Endometrial microvascular endothelial cells (primary cell): ENCODE measurements around the gene F11R. TPM values are rescaled to one million over a fixed set of nuclear protein-coding genes. Genes with fewer than 3 reads are reported as not detected.

ENCODE experiments used
- in situ Hi-C: cut with HindIII; loops from 2 replicates; pipeline ENCODE4 v1.10.0; 2017; ENCODE audit warnings: low sequenced_read_pairs, low pct_unique_long_range_greater_than_20kb; ENCODE audit errors: inconsistent ontology term
- total RNA-seq: library from RNA; depleted of rRNA; stranded (reverse); fragments of >200 nt; gene quantifications from one replicate; pipeline ENCODE4 v1.2.3, GENCODE V29; 2015; ENCODE audit errors: inconsistent ontology term

F11R gene
- total RNA-seq, 1 donor from 2014 or later = 84.0 TPM

DNA sequence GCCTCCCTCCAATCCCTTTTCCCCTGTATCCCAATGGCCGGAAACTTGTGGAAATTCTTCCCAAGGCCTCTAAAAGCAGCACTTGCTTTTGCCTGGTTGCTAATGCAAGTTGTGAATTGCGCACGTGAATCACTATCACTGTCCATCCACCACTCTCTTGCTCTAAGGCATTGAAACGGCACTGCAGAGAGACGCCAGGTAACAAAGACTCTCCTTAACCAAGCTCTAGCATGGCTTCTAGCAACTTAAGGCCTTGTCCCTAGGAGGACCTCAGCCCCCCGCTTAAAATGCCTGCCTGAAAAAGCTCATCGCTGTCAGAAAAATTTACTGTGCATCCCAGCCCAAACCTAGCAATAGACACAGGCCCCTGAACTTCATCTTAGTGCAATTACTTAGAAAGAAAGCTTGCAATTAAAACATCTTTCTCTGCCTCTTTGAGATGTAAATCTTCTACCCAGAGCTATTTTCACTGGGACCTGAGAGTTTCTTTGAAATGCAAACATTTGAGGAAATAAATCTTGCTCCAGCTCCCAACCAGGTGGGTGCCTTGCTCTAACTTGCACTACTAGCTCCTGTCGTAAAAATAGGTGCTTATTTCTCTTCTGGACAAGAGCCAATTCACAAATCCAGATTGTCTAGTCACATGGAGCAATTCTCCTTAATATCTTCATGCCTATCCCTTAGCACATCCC, 33.4 kb downstream of the F11R start:
- in situ Hi-C loops = no loop called here

DNA sequence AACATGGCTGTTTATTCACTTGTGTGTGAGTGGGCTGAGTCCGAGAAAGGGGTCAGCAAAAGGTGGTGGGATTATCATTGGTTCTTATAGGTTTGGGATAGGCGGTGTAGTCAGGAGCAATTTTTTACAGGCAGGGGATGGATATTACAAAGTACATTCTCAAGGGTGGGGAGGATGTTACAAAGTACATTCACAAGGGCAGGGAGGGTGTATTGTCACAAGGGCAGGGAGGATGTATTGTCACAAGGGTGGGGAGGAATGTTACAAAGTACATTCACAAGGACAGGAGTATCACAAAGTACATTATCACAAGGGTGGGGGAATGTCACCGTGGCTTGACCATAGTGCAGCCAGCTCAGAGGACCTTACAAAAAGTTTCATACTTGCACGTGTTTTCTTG, 35.2 kb downstream of the F11R start:
- in situ Hi-C loops = no loop called here

DNA sequence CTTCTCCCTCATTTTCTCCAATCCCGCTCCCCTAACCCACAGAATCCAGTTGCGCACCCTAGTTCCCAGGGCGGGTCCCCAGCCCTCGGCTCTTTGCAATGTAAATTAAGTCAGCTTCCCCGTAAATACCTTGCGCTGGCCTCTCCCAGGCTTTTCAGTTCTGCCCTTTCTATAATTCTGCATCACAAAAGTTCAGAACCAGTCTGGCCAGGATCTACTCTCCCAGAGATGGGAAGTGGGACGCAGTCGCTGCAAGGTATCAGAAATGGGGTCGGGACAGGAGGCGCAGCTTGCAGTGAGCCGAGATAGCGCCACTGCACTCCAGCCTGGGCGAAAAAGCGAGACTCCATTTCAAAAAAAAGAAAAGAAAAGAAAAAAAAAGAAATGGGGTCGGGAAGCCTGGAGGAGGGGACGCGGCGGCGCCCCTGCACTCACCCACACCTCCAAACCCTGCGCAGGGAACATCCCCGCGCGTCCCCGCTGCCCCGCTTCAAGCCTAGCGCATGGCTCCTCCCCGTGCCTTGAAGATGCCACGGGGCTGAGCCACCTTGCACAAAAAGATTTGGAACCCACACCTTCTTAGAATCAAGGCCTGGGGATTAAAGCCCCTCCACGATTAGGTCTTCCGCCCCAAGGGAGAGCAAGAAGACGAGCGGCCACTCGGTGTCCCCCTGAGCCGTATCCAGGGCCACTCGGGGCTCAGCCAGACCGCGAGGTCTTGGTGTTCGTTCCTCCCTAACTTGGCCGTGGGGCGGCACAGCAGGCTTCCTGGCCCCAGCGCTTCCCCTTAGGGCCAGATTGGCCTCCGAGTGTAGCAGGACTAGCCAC, 39.2 kb downstream of the F11R start:
- in situ Hi-C loops = no loop called here

DNA sequence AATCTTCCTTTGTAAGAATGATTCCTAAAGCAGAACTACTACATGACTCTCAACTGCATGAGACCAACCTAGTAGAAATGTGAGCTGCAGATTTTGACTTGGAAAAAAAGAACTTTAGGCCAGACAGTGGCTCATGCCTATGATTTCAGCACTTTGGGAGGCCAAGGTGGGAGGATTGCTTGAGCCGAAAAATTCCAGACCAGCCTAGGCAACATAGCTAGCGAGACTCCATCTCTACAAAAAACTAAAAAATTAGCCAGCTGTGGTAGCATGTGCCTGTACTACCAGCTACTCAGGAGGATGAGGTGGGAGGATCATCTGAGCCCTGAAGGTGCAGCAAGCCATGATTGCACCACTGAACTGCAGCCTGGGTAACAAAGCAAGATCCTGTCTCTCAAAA, 41.7 kb downstream of the F11R start:
- in situ Hi-C loops = no loop called here

DNA sequence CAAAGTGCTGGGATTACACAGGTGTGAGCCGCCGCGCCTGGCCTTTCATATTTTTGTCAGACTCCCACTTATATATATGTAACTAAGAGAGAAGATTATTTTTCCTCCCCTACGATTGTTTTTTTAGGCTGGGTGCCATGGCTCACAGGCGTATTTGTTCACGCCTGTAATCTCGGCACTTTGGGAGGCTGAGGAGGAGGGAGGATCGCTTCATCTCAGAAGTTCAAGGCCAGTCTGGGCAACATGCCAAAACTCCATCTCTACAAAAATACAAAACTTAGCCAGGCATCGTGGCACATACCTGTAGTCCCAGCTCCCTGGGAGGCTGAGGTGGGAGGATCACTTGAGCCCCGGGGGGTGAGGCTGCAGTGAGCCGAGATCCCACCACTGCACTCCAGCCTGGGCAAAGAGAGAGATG, 42.4 kb downstream of the F11R start:
- in situ Hi-C loops = no loop called here

DNA sequence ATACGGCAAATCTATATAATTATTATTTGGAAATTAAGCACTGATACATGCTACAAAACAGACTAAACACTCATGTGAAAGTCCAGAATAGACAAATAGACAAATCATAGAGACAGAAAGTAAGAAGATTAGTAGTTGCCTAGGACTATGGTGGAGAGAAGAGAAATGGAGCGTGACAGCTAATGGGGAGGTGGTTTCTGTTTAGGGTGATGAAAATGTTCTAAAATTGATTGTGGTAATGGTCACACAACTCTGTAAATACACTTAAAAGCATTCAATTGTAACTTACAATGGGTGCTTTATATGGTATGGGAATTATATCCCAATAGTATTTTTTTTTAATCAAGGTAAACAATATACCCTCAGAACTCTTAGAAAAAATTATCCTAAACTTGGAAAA, 45.9 kb downstream of the F11R start:
- in situ Hi-C loops = no loop called here

DNA sequence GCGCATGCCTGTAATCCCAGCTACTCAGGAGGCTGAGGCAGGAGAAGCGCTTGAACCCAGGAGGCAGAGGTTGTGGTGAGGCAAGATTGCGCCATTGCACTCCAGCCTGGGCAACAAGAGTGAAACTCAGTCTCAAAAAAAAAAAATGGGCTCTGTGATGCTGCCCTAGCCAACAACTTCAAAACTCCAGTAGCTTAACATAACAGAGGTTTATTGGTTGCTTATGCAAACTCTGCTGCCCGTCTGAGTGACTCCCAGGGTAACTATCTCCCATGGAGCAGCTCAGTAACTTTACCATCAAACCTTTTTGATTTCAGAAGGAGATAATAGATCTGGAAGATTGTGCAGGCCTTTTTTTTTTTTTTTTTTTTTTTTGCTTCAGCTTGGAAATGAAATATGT, 47.5 kb downstream of the F11R start:
- in situ Hi-C loops = no loop called here

DNA sequence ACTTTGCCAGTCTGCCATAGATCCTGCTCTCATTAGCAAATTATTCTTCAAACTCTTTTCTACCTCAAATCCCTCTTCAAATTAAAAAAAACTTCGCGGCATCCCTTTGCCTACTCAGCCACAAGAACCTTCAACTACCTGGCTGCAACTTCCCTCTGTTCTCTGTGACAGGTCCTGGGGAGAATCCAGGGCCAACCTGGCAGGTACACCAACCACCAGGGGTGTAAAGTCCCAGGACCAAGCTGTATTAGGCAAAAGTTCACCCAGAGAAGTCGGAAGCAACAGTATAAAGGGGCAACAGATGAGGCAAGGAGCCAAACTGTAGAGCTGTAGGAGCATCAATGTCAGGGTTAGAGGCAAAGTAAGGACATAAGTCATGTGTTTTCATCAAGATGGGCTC, 48.0 kb downstream of the F11R start:
- in situ Hi-C loops = no loop called here

DNA sequence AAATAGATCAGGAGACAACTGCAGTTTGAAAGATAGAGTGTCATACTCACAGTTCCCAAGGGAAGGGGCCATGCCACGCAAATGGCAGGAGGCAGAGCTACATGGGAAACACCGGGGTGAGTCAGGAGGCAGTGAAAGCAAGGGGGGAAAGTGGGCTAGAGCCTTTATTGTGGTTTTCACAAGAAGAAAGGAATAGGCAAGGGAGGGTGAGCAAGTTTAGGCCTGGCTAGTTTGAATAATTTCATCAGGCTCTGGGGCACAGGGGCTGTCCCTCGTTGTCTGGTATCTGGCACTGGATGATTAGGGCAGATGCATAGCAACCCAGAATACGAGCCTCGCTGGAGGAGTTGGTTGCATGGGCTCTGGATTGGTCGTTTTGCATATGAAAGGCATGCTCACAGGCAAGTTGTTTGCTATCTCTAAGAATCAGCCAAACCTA, 49.3 kb downstream of the F11R start:
- in situ Hi-C loops = no loop called here

DNA sequence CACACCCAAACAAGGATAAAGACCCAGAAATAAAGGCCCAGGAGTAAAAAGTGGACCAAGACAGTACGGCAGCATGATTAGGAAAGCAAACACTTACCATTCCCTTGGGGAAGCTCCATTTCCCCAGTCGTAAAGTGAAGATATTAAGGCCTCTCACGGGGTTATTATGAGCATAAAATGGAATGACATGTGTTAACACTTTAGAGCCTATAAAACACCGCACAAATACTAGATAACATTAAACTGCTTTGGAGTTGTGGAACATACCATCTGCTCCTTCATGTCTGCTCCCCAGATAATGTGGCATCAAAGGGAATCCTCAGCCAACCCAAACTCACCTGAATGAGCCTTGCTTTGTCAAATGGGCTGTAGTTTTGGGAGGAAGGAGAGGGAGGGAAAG, 57.4 kb downstream of the F11R start:
- in situ Hi-C loops = no loop called here

DNA sequence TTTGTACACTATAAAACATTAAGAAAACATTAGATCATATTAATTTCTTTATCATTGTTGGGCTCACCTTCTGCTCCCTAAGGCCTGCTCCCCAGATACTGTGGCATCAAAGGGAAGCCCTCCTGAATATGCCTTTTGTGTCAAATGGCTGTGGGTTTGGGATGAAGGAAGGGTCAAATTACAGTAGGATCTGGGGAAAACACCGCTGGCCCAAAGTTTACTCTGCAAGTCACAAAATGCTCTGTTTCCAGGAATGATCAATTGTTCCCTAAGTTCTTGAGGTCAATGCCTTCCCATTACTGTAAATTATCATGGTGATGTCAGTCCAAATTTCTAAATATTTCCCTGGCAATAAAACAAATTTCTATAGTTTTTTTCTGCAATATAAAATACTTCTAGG, 59.5 kb downstream of the F11R start:
- in situ Hi-C loops = no loop called here

DNA sequence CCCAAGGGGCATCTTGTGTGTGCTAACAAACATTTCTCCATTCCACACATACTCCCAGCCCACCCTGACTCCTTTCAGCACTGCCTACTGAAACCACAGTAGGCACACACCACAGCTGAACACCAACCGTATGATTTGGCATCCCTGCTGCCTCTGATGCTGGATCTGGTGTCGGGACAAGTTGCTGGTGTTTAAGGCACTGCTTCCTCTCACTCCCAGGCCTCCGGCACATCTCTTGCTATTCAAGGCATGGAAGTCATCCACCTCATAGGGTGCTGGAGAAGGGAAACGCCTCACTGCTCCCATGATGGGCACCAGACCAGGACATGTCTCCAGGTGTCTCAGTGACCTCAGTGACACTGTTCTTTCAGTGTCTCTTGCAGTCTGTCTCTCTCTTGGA, 64.0 kb downstream of the F11R start:
- in situ Hi-C loops = no loop called here

DNA sequence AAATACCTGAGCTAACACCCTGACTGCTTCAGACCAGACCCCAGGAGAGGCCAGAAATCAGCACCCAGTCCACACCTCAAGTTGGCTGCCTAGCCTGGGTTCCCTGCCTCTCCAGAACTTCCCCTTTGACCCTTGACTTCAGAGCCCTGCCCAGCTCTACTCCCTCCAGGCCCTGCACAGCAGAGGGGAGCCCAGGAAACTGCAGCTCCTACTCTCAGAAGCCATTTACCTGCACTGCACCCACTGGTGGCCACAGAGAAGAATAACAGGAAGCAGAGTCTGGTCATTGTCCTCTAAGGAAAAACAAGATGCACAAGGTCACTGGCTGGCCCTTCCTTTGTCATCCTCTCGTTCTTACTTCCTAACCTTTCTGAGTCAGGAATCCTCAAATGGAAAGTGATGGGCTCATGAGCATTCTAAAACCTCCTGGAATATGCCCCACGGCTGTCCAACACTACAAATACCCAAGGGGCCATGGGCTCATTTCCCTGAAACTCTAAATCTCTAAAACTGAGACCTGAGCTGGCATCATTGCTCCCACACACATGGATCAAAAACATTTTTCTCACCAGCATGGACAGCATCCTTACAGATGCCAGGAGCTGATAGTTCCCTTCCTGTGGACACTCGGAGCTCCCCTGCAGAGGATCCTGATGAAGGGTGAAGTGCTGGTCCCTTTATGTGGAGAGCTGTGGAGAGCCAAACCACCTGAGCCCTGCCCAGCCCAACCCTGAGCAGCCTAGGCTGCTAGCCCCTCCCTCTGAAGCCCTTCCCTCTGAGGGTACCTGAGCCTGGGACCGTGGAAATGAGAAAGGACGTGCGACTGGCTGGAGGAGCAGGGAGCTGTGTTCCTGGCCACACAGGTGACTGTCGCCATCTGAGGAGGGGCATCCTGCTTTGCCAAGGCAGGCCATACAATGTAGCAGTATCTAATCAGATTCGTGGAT, 66.5 kb downstream of the F11R start, which contains the start of gene ITLN2:
Gene ITLN2 (minus strand): TSS at position 652 of the 947 bp plus-strand sequence. CDS start 68 bp downstream, at position 584.
- in situ Hi-C loops = no loop called here

DNA sequence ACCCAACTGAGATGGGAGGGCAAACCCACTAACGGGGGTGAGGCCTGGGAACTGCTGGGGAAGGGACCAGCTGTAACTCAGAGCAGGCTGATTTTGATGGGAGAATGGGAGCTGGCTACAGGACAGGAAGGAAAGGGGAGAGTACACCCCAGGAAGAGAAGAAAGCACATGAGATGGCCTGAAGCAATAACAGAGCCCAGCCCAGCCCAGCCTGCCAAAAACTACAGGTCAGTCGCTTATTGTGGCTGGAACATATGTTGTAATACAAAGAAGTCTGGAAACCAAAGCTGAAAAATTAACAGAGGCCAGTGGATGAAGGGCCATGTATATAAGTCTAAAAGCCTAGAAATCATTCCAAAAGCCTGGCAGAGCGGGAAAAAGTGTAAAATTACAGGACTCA, 67.9 kb downstream of the F11R start:
- in situ Hi-C loops = no loop called here

DNA sequence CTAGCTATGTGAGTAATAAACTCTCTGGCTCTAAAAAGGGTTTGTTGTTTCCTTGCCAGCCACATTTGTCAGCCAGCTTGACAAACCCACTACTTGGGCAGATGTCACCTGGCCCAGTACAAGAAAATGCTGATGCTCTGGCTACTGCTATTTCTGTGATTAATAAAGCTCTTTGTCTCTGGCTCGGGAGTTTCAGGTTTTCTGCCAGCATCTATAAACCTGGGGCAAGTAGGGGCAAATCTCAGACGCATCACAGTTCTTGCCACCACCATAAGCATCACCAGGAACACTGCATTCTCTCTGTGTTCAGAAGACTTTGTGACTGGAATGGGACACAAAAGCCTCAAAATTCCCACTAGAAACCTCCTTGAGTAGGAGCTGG, 68.8 kb downstream of the F11R start:
- in situ Hi-C loops = no loop called here

DNA sequence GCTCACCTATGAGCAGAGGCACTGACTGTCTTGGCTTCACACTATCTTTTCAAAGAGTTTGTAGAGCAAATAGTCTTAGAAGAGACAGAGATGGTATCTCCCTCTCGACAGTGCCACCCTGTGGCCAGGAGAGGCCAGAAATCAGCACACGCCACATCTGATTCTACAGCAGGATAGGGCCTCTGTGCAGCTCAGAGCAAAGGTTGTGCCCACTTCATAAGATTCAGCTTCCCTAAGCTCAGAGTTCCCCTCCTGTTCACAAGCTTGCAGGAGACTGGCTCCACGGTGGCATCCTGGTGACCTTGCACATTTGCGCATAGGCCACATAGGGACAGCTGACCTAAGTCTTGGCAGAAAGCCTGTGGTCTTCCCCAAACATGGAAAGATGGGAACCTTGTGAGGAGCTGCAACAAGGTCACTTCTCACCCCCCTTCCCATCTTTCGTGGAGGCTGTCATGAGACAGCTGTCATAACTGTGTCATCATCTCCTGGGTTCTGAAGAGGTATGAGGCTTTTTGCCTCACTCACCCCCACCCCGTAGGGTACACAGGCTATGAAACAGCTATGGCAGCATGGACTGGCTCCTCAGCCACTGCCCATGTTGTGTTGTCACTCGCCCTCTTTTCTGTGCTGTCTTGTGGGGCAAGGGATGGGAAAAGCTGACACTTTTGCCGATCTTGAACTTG, 69.4 kb downstream of the F11R start:
- in situ Hi-C loops = no loop called here

DNA sequence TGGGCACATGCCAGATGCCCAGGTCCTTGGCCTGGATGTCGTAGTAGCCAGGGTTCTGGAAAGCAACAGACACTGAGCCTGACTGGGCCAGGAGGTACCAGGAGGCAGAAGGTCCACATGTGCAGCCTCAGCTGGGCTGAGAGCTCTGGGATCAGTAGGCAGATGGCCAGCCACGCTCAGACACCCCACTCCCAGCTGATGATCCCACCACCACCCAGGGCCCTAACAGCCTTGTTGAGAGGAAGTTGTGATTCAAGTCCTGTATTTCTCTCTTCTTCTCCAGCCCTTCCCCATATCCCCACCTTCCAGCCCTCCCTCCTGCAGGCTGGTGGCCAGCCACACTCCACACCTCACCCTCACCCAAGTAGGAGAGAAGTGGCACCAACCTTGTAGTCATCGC, 70.3 kb downstream of the F11R start:
- in situ Hi-C loops = no loop called here

DNA sequence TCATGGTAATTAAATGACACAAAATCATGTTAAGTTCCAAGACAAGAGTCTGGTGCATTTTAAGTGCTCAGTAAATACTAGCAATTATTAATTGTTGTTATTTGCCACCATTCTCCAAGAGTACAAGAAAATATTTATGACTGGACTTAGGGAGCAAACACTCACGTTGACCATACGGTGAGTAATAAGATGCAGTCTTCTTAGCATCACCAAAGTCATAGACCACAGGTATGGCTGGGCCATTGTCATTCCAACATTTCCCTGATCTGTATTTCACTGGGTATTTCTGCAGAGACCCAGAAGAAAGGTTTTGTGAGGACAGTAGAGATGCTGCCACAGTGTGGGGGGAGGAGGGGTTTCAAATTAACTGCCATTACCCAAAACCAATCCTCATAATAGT, 71.1 kb downstream of the F11R start:
- in situ Hi-C loops = no loop called here
